ENCODE results near the gene RRAD. TPM values are rescaled to one million over a fixed set of nuclear protein-coding genes. Genes with fewer than 3 reads are reported as not detected.

The RRAD gene
- total RNA-seq, 1 donor from 2014 or later: 40.2 TPM

DNA sequence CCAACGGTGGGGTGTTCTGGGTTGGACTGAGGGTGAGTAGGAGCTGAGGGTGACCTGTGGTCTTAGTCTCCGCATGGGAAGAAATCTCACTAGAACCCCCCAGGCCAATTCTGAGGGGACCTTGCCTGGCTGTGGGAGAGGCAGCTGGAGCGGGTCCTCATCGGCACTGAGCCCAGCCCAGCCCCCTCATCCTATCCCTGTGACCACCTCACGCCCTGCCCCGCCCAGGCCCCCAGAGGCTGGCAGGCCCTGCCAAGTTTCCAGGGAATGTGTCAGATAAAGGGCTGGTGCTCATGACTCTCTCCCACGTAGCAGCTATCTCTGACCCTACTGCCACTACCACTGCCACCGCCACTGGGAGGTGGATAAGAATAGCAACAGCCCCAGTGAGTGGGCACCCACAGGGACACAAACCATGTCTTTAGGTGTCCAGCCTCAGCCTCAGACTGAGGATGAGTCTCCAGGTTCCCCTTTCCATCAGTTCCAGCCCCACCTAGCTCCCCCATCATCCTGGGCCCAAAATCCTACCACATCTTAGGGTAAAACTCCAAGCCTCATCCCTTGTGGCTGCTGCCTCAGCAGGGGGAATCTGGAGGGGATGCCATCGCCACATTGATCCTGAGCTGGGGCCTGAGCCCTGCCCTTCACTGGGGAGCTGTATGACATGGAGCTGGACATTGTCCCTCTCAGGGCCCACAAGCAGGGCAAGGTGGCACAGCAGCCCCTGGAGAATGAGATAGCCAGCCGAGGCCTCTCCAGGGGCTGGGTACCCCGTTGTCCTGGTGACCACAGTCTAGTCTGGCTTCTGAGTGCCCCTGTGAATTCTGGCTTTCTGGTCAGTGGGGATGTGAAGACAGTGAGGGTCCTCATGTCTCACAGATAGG lies 21.5 kb downstream of the RRAD start:
- DNase-seq (ENCODE audit: low read depth): no peak
- H3K4me3 ChIP-seq (ENCODE audit: low read depth, low read length): no peak overlapping the region
- TF ChIP-seq, protein P1, sequence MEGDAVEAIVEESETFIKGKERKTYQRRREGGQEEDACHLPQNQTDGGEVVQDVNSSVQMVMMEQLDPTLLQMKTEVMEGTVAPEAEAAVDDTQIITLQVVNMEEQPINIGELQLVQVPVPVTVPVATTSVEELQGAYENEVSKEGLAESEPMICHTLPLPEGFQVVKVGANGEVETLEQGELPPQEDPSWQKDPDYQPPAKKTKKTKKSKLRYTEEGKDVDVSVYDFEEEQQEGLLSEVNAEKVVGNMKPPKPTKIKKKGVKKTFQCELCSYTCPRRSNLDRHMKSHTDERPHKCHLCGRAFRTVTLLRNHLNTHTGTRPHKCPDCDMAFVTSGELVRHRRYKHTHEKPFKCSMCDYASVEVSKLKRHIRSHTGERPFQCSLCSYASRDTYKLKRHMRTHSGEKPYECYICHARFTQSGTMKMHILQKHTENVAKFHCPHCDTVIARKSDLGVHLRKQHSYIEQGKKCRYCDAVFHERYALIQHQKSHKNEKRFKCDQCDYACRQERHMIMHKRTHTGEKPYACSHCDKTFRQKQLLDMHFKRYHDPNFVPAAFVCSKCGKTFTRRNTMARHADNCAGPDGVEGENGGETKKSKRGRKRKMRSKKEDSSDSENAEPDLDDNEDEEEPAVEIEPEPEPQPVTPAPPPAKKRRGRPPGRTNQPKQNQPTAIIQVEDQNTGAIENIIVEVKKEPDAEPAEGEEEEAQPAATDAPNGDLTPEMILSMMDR (conservative IDR thresholded peaks at IDR 0.05; ENCODE audit: low read depth, low read length): no peak

DNA sequence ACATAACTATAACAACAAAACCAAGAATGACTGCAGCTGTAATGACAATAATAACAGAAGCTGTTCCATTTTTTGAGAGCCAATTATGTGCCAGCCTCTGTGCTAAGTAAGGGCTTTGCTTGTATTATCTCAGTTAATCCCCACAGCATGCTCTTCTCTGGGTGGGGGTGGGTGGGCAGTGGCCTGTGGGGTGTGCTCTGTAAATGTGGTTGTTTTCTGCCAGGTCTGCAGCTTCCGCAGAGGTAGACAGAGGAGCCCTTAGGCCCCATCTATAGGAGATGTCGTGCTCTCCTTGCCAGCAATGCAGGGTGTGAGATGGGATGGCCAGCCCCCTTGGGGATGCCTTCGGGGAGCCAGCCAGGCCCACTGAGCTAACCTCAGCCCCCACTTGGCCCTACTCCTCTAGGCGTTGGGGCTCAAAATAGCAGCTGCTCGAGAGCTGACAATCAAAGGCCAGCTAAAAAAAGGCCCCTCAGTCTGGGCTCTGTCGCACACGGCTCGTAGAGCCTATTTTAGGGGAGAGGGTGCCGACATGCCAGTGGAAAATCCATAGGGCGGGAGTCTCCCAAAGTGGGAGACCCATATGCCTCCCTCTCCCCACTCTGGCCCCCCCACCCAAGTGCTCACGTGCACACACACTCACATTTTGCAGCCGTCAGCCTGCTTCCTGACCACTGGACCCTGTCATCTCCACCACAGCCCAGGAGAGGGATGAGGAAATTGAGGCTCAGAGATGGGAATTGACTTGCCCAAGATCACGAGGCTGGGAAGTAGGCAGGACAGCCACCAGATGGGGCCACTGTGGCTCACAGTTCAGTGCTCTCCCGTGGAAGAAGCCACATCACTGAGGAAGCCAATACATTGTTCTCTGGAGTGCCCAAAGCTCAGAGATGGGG lies 22.4 kb downstream of the RRAD start:
- DNase-seq (ENCODE audit: low read depth): no peak
- TF ChIP-seq, protein P1 (conservative IDR thresholded peaks at IDR 0.05; ENCODE audit: low read depth, low read length): no peak
- no peak overlapping the region for H3K4me3 ChIP-seq (ENCODE audit: low read depth, low read length)

DNA sequence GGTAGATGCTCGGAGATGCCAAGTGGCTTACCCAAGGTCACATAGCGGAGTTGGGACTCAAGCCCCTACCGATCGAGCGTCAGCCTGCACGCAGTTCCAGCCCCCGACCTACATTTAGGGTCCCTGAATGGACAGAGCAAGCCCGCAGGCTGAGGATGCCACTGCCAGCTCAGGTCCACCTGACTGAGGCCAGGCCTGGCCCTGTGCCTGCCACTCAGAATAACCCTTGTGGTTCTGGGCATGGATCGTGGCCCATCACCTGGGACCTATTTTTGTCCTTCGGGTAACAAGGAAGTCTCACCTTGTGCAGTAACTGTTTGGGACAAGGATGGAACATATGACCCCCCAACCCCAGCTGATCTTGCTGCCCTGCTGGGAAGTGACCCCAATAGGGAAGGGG lies 23.7 kb downstream of the RRAD start:
- no peak for DNase-seq (ENCODE audit: low read depth)
- H3K4me3 ChIP-seq (ENCODE audit: low read depth, low read length): no peak overlapping the region
- TF ChIP-seq, protein P1 (conservative IDR thresholded peaks at IDR 0.05; ENCODE audit: low read depth, low read length): no peak

DNA sequence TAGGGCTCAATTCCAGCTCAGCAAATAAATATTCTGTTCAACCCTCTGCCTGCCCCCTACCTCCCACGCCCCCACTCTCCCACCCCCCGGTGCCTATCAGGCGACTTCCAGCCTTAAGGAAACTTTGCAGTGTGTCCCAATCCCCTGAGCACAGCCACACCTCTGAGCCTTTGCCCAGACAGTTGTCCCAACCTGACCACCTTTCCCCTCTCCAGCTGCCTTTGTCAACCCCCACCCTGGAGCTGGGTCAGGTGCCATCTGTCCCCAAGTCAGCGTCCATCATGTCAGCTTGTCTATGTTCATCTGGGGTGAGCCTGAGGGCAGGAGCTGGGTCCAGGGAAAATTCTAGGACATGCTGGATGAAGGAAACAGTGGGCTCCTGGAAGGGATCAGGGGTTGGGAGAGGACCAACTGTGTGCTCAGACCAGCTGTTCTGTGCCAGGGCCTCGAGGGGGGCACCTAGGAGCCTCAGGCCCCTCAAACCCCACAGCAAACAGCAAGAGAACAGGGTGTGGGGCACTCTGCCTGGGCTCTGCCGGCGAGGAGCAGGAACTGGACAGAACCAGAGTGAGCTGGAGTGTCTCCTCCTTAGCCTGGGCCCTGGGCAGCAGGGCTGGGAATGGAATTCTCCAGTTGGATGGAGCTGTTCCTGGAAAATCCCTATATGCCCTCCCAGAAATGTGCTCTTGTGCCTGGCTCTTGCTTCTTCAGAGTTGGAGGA lies 24.5 kb downstream of the RRAD start:
- TF ChIP-seq, protein P1 (conservative IDR thresholded peaks at IDR 0.05; ENCODE audit: low read depth, low read length): no peak
- no peak overlapping the region for H3K4me3 ChIP-seq (ENCODE audit: low read depth, low read length)
- no peak for DNase-seq (ENCODE audit: low read depth)

DNA sequence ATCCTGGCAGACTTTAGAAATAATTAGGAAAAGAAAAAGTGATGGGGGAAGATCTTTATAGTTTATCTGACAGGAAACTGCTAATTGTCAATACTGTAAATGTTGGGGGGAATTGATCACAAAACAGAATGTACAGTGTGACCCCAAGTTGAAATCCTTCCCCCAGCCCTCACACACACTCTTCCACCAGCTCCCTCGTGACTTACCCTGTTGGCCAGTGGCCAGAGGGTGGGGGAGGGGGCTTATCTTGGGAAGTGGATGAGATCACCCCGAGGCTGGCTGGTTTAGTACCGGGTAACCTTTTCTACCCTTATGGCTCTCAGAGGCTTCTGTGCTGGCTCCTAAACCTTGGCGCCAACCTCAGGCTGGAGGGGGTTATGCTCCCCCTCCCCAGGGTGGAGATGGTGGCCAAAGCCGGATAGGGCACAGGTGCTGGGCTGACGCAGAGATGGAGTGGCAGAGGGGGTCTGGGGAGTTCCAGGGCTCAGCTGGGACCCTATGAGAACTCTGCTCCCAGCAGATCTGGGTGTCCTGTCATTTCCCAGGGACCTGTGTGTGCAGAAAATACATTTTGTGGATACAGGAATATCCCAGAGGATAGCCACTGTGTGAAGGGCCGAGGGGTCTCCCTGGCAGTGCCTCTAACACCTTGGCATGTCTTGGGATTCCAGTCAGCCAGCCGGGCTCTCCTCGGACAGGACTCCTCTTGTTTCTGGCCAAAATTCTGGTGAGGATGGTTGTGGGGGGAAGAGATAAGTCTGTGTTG lies 25.2 kb downstream of the RRAD start:
- peak; percentile 56 for DNase-seq (ENCODE audit: low read depth)
- TF ChIP-seq, protein P1 (conservative IDR thresholded peaks at IDR 0.05; ENCODE audit: low read depth, low read length): no peak
- H3K4me3 ChIP-seq (ENCODE audit: low read depth, low read length): no peak overlapping the region
